H9 (cell line): Measurements from ENCODE around the gene INAFM1. TPM values are rescaled to one million over a fixed set of nuclear protein-coding genes. Genes with fewer than 3 reads are reported as not detected.

Source experiments
- DNase-seq: peaks from one replicate; pipeline ENCODE4 v3.0.0-alpha.2; 2017
- H2AFZ ChIP-seq: one replicate; pipeline ENCODE4 v1.6.1; 2013; ENCODE audit warnings: mild to moderate bottlenecking, low read length, control low read depth, moderate library complexity
- H2AK5ac ChIP-seq: 2 replicates; pipeline ENCODE4 v1.6.1; 2013; ENCODE audit warnings: low read length, control low read depth, mixed read lengths; ENCODE audit not compliant: insufficient read length
- H2BK120ac ChIP-seq: one replicate; pipeline ENCODE4 v1.6.1; 2013; ENCODE audit warnings: low read depth, mild to moderate bottlenecking, low read length, control low read depth, inconsistent platforms; ENCODE audit not compliant: poor library complexity, severe bottlenecking
- H2BK12ac ChIP-seq: 2 replicates; pipeline ENCODE4 v1.6.1; 2013; ENCODE audit warnings: low read length, control low read depth, mixed read lengths, low read depth; ENCODE audit not compliant: insufficient read length
- H2BK15ac ChIP-seq: 2 replicates; pipeline ENCODE4 v1.6.1; 2013; ENCODE audit warnings: low read depth, low read length, control low read depth
- H2BK20ac ChIP-seq: one replicate; pipeline ENCODE4 v1.6.1; 2013; ENCODE audit warnings: low read depth, mild to moderate bottlenecking, low read length, control low read depth, inconsistent platforms; ENCODE audit not compliant: poor library complexity, severe bottlenecking
- H2BK5ac ChIP-seq: 2 replicates; pipeline ENCODE4 v1.6.1; 2013; ENCODE audit warnings: low read length, control low read depth, mixed read lengths; ENCODE audit not compliant: insufficient read length
- H3K14ac ChIP-seq: 2 replicates; pipeline ENCODE4 v1.6.1; 2013; ENCODE audit warnings: low read length, control low read depth; ENCODE audit not compliant: insufficient read depth
- H3K18ac ChIP-seq: 2 replicates; pipeline ENCODE4 v1.6.1; 2013; ENCODE audit warnings: low read depth, mild to moderate bottlenecking, mixed read lengths, low read length, control low read depth; ENCODE audit not compliant: insufficient read length
- H3K23ac ChIP-seq: 2 replicates; pipeline ENCODE4 v1.6.1; 2013; ENCODE audit warnings: low read length, control low read depth, mixed read lengths, low read depth; ENCODE audit not compliant: insufficient read length
- H3K23me2 ChIP-seq: 2 replicates; pipeline ENCODE4 v1.6.1; 2013; ENCODE audit warnings: low read depth, mild to moderate bottlenecking, mixed read lengths, low read length, control low read depth; ENCODE audit not compliant: insufficient read length, poor library complexity, severe bottlenecking
- H3K27ac ChIP-seq: 2 replicates; pipeline ENCODE4 v1.5.1; 2013; ENCODE audit warnings: low read length, control low read depth, mixed read lengths, low read depth; ENCODE audit not compliant: insufficient read length
- H3K27me3 ChIP-seq: 2 replicates; pipeline ENCODE4 v1.6.1; 2013; ENCODE audit warnings: low read length, control low read depth, inconsistent platforms; ENCODE audit not compliant: insufficient read depth
- H3K4ac ChIP-seq: 2 replicates; pipeline ENCODE4 v1.6.1; 2013; ENCODE audit warnings: low read depth, mild to moderate bottlenecking, control low read depth, inconsistent platforms, low read length, moderate library complexity
- H3K4me1 ChIP-seq: 2 replicates; pipeline ENCODE4 v1.6.1; 2013; ENCODE audit warnings: low read length, control low read depth, inconsistent platforms; ENCODE audit not compliant: insufficient read depth
- H3K4me2 ChIP-seq: 2 replicates; pipeline ENCODE4 v1.6.1; 2013; ENCODE audit warnings: low read length, control low read depth, mixed read lengths; ENCODE audit not compliant: insufficient read length, insufficient read depth
- H3K56ac ChIP-seq: 2 replicates; pipeline ENCODE4 v1.6.1; 2013; ENCODE audit warnings: low read depth, mild to moderate bottlenecking, mixed read lengths, low read length, control low read depth; ENCODE audit not compliant: insufficient read length
- H3K79me1 ChIP-seq: 2 replicates; pipeline ENCODE4 v1.6.1; 2013; ENCODE audit warnings: low read depth, mild to moderate bottlenecking, moderate library complexity, low read length, control low read depth, inconsistent platforms; ENCODE audit not compliant: insufficient read depth, poor library complexity, severe bottlenecking
- H3K79me2 ChIP-seq: 2 replicates; pipeline ENCODE4 v1.6.1; 2013; ENCODE audit warnings: low read length, control low read depth, inconsistent platforms; ENCODE audit not compliant: insufficient read depth
- H3K9ac ChIP-seq: 2 replicates; pipeline ENCODE4 v1.6.1; 2013; ENCODE audit warnings: low read length, control low read depth, mixed read lengths; ENCODE audit not compliant: insufficient read length; ENCODE audit errors: extremely low read depth
- H3K9me3 ChIP-seq: one replicate; pipeline ENCODE4 v1.6.1; 2013; ENCODE audit warnings: low read depth, low read length, inconsistent platforms; ENCODE audit not compliant: control insufficient read depth
- H3T11ph ChIP-seq: one replicate; pipeline ENCODE4 v1.6.1; 2013; ENCODE audit warnings: mild to moderate bottlenecking, low read length, control low read depth, inconsistent platforms
- H4K20me1 ChIP-seq: one replicate; pipeline ENCODE4 v1.6.1; 2013; ENCODE audit not compliant: control insufficient read depth, insufficient read length, insufficient read depth
- H4K5ac ChIP-seq: 2 replicates; pipeline ENCODE4 v1.6.1; 2013; ENCODE audit warnings: low read depth, mild to moderate bottlenecking, mixed read lengths, low read length, control low read depth; ENCODE audit not compliant: insufficient read length
- H4K8ac ChIP-seq: replicated peaks from 2 replicates; pipeline ENCODE4 v1.6.1; 2013; ENCODE audit warnings: low read length, control low read depth, mixed read lengths, low read depth; ENCODE audit not compliant: insufficient read length
- H4K91ac ChIP-seq: 2 replicates; pipeline ENCODE4 v1.6.1; 2013; ENCODE audit warnings: low read depth, mild to moderate bottlenecking, moderate library complexity, mixed read lengths, low read length, control low read depth; ENCODE audit not compliant: insufficient read length
- H3K27ac Mint-ChIP-seq, 3 experiments: 2 replicates in 2 of 3; 3 replicates in 1 of 3; pipeline ENCODE4 v1.8.0; 2020 to 2021; ENCODE audit warnings: mixed read lengths in 3 of 3, mild to moderate bottlenecking in 1 of 3, moderate library complexity in 1 of 3
- H3K27me3 Mint-ChIP-seq: 2 replicates; pipeline ENCODE4 v1.8.0; 2021; ENCODE audit warnings: low read depth, mild to moderate bottlenecking, moderate library complexity, mixed read lengths
- H3K36me3 Mint-ChIP-seq, 3 experiments: 2 replicates in 2 of 3; 3 replicates in 1 of 3; pipeline ENCODE4 v1.8.0; 2020 to 2021; ENCODE audit warnings: low read depth in 3 of 3, mixed read lengths in 3 of 3; ENCODE audit not compliant: insufficient read depth in 1 of 3
- H3K4me1 Mint-ChIP-seq, 2 experiments: 2 replicates each; pipeline ENCODE4 v1.8.0; 2020; ENCODE audit warnings: mixed read lengths in 2 of 2
- H3K4me3 Mint-ChIP-seq, 2 experiments: 2 replicates in 1 of 2; 3 replicates in 1 of 2; pipeline ENCODE4 v1.8.0; 2020 to 2021; ENCODE audit warnings: mild to moderate bottlenecking in 2 of 2, mixed read lengths in 2 of 2, moderate library complexity in 1 of 2
- H3K9me3 Mint-ChIP-seq, 2 experiments: 2 replicates in 1 of 2; 3 replicates in 1 of 2; pipeline ENCODE4 v1.8.0; 2020; ENCODE audit warnings: mild to moderate bottlenecking in 2 of 2, mixed read lengths in 2 of 2, moderate library complexity in 1 of 2
- WGBS: extraction: QIAGEN DNeasy Blood & Tissue Kit; methylation state at CpG from one replicate; pipeline ENCODE4 v1.1.7; 2013; ENCODE audit warnings: missing lambda C conversion rate, low lambda C conversion rate, mixed read lengths; ENCODE audit not compliant: insufficient read length; ENCODE audit errors: extremely low coverage; 5-methylcytosine and 5-hydroxymethylcytosine counted together
- total RNA-seq: library from RNA; stranded (reverse); gene quantifications from 2 replicates; pipeline ENCODE4 v1.2.1, GENCODE V29; 2021
- TF ChIP-seq, protein P1 (sequence below): fragments of 200-600 bp; sonication (generic); conservative IDR thresholded peaks from 3 replicates; pipeline ENCODE4 v1.8.0; 2021; ENCODE audit warnings: antibody characterized with exemption, mild to moderate bottlenecking

The INAFM1 gene
- total RNA-seq, 1 experiment from 2014 or later: 8.5 TPM

DNA sequence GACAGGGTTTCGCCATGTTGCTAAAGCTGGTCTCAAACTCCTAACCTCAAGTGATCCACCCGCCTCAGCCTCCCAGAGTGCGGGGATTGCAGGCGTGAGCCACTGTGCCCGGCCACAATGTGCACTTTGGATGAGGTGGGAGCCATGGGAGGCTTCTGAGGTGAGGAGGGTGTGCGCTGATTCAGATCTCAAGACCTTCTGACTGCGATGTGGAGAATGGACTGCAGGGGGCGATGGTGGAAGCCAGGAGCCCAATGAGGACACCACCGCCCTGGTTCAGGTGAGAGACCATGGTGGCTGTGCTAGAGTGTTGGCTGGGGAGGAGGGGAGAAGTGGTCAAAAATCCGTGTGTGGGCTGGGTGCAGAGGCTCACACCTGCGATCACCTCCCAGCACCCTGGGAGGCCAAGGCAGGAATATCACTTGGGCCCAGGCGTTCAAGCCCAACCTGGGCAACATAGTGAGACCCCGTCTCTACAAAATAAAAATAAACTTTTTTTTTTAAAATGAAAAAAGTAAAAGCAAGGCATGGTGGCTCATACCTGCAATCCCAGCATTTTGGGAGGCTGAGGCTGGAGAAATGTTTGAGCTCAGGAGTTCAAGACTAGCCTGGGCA is 5.6 kb downstream of the INAFM1 start:
- peaks cover 11% of the 10 kb centered on the region for H3K27me3 Mint-ChIP-seq
- Histone ChIP-seq H2BK120ac (no peak overlapping the region), H4K8ac (no peak overlapping the region), H2BK5ac (no peak overlapping the region), H3K27me3 (no peaks in the 10 kb centered on the region), H3K79me1 (no peaks in the 10 kb centered on the region), H3K14ac (no peak overlapping the region), H3K4me1 (no peaks in the 10 kb centered on the region), H2BK20ac (no peak overlapping the region), H2BK15ac (no peak overlapping the region), H3K56ac (no peak overlapping the region), H3K79me2 (no peaks in the 10 kb centered on the region), H3K4me2 (no peak overlapping the region), H3T11ph (no peak overlapping the region), H2AK5ac (no peak overlapping the region), H2BK12ac (no peak overlapping the region), H3K27ac (no peak overlapping the region), H4K91ac (no peak overlapping the region), H4K20me1 (no peaks in the 10 kb centered on the region), H3K23ac (no peak overlapping the region), H3K9ac (no peak overlapping the region), H3K9me3 (no peaks in the 10 kb centered on the region), H3K18ac (no peak overlapping the region), H3K4ac (no peak overlapping the region), H4K5ac (no peak overlapping the region), H2AFZ (no peak overlapping the region), H3K23me2 (peaks cover 1% of the 10 kb centered on the region)
- no peaks in the 10 kb centered on the region; a peak in 1 of 5 replicates for H3K9me3 Mint-ChIP-seq
- 0 out of 5 replicates have a peak overlapping the region, but pooled peaks of 1 of the 2 experiments have one; percentile 46 for H3K4me3 Mint-ChIP-seq
- peaks cover 7 to 11% of the 10 kb centered on the region in 2 experiments for H3K4me1 Mint-ChIP-seq
- DNase-seq: peak; percentile 85
- WGBS: no CpG with 5 or more reads among the region's 13 CpGs
- TF ChIP-seq, protein P1, sequence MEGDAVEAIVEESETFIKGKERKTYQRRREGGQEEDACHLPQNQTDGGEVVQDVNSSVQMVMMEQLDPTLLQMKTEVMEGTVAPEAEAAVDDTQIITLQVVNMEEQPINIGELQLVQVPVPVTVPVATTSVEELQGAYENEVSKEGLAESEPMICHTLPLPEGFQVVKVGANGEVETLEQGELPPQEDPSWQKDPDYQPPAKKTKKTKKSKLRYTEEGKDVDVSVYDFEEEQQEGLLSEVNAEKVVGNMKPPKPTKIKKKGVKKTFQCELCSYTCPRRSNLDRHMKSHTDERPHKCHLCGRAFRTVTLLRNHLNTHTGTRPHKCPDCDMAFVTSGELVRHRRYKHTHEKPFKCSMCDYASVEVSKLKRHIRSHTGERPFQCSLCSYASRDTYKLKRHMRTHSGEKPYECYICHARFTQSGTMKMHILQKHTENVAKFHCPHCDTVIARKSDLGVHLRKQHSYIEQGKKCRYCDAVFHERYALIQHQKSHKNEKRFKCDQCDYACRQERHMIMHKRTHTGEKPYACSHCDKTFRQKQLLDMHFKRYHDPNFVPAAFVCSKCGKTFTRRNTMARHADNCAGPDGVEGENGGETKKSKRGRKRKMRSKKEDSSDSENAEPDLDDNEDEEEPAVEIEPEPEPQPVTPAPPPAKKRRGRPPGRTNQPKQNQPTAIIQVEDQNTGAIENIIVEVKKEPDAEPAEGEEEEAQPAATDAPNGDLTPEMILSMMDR: peak; percentile 71
- H3K27ac Mint-ChIP-seq: no peak overlapping the region; a peak in 1 of 7 replicates
- H3K36me3 Mint-ChIP-seq: peaks cover 2 to 11% (median 6%) of the 10 kb centered on the region in 3 experiments; a peak in 4 of 7 replicates
